Measurements from ENCODE around the gene GABRB2.
"Not testable (repeated sequence)": the region's sequence is repeated elsewhere in the genome, so short reads cannot be mapped to it uniquely, and the experiment has no call there.

GABRB2 gene
- 0 reads per million in 2 donors for total RNA-seq

DNA sequence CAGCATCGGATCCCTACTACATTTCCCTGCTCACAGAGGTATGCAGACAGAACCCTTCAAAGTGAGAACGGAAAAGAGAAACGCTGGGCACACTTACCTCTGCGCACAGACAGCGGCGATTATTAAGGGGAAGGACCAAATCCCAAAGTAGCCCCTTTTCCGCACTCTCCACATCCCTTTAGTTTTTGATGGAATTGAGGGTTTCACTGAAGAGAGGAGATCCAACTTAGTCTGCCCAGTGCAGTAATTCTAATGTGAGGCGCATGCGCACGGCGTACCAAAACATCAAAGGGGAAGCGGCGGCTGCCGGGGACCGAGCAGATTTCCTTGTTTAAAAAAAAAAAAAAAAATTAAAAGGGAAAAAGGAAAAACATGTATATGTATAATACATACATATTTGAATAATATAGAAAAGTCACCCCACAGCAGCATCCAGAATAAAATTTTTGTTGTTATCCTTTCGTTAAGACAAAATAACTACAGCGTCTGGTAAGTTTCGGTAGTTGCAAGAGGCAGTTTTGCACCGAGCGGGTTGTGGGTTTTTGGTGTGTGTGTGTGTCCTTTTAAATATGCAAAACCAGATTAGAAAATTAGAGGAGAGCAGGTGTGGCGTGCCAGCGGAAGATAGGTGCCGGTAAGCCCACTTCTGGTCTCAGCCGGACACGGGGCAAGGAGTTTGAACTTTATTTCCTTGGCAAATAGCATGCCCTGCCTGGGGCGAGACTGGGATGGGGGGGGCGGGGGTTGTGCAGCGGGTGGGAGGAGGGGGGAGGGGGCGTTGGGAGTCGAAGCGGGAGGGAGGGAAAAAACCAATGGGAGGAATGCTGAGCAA is at the start of gene GABRB2:
Gene GABRB2, minus strand, starts transcription at position 256 of the 832 bp plus-strand sequence. Its CDS starts 82 bp downstream, at position 174.
- no peak for DNase-seq

DNA sequence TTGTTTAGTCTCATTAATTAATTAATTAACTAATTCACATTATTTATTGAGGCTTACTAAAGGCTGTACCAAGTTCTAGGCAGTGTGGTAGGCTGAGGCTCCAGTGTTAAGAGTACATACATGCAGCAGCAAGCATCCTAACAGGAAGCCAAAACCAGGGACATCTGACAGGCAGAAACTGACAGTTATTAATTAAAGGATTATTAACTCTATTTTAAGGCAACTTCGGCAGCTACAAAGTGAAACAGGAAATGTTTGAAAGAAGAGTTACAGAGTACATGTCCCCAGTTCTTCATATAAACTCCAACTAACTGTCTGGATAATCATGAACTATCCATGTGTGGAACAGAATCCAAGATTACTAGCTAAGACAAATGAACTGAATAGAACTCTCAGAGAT is 39.3 kb upstream of the GABRB2 start:
- DNase-seq, result no peak

DNA sequence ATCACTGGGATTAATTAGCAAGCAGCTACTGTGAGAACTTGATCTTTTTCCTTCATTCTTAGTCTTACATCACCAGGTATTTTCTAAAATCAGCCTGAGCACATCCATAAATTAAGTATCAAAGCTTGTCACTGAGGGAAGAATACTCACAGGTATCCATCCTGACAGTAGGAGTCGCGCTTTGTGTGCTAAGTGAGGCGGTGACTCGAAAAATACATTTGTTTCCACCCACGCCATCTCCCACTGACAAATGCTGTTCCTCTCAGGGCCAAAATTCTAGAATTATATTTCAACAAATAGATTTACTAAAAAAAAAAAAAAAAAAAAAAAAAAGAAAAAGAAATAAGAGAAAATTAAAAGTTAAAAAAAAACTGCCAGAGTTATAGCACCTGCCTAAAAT is 34.1 kb upstream of the GABRB2 start:
- DNase-seq, result no peak

DNA sequence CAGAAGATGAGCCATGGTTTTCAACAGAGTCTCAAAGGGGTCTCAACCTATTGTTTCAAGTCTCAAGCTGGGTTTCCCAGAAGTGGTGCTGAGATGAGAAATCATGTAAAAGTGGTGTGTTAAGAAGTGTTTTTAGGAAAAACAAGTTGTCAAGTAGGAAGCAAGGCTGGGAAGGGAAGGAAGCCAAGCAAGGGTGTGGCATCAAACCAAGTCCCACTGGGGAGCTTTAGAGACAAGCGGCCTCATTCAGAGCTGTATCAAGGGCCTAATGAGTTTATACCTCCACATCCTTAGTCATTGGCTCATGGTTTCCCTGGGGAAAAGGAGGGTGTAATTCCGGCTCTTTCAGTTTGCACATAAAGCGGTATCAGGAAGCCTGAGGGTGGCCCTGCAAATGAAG is 26.4 kb upstream of the GABRB2 start:
- DNase-seq, result no peak

DNA sequence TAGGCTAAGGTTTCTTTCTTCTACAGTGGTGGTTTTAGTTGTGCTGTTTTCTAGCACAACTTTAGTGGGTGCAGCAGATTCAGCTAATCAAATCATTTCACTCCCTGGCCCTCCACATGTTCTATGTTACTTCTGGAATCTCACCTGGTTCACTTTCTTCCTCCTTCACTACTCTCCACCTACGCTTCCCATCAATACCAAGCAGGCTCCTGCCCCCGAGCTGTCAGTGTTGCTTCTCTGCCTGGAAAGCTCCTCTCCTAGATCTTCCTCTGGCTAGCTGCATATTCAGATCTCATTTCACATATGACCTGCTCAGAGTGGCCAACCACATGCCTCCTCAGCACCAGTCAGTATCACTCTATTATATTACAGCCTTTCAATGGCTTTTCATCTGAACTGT is 19.6 kb upstream of the GABRB2 start:
- no peak for DNase-seq

- DNase-seq, result no peak
These were observed 15.9 kb upstream of the GABRB2 start for GRCh38 chr5:161562446-161562845.

DNA sequence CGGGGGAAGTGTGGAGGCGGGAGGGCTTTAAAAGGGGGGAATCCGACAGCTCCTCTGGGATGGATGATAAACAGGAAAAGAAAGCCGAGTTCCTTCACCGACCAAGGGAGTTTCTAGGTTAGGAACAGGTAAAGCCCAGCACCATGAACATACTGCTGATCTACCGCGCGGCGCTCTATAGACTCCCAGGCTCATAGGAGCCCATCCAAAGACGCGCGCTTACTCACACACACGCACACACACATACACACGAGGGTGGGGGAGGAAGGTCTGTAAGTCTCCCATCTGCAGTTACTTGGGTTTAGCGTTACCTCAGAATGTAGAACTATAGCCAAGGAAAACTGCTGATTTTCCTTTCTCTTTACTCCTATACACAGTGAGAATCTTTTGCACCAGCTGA is 2.6 kb upstream of the GABRB2 start:
- DNase-seq, result no peak

- DNase-seq, result no peak
These were observed 2.1 kb upstream of the GABRB2 start for GRCh38 chr5:161548487-161549094.

GRCh38 chr5:161547738-161548486 is 1.4 kb upstream of the GABRB2 start:
- DNase-seq, result no peak

- no peak for DNase-seq
These were observed 847 bp upstream of the GABRB2 start for GRCh38 chr5:161547406-161547737.

- no peak for DNase-seq
These were observed 443 bp downstream of the GABRB2 start for GRCh38 chr5:161546095-161546469.

- no peak for DNase-seq
These were observed 1.0 kb downstream of the GABRB2 start for GRCh38 chr5:161545344-161546094.

- no peak for DNase-seq
These were observed 2.2 kb downstream of the GABRB2 start for GRCh38 chr5:161544350-161544765.

GRCh38 chr5:161539016-161539415 is 7.5 kb downstream of the GABRB2 start:
- no peak for DNase-seq

DNA sequence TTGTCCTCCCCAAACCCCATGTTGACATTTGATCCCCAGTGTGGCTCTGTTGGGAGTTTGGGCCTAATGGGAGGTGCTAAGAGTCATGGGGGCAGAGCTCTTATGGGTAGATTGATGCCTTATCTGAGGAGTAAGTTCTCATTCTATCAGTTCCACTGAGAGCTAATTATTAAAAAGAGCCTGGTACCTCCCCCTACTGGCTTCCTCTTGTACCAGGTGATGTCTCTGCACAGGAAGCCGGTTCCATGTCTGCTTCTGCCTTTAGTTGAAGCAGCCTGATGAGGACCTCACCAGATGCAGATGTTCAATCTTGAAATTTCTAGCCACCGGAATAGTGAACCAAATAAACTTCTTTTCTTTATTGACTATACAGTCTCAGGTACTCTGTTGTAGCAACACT is 10.8 kb downstream of the GABRB2 start:
- no peak for DNase-seq

DNA sequence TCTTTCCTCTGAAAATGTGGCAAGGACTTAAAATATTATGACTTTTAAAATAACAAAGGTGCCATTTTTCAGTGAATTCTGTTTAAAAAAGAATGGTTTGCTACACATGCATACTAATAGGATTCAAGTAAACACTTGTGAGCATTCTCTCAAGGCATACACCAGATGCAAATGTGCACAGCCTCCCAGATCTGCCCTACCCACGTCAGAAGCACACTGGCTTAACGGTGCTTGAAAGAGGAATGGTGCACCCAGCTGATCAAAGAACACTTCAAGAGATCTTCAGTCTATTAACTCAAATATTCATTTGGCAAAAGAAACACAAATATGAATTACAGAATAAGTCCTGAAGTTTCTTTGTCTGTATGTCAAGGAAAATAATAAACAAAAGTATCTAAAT is 15.8 kb downstream of the GABRB2 start:
- no peak for DNase-seq

GRCh38 chr5:161513942-161514341 is 32.6 kb downstream of the GABRB2 start:
- DNase-seq, result no peak

DNA sequence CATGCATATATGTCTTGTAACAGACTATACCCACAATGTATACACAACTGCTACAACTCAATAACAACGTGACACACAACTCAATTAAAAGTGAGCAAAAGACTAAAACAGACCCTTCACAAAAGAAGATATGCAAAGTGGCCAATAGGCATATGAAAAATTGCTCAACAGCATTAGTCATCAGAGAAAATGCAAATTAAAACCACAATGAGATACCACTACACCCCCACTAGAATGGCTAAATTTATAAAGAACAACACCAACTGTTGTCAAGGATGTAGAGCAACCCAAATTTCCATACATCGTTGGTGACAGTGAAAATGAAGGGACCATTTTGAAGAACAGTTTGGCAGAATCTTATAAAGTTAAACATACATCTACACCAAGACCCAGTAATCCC is 38.9 kb downstream of the GABRB2 start:
- DNase-seq, result no peak

- DNase-seq, result not testable (repeated sequence)
These were observed 41.4 kb downstream of the GABRB2 start for GRCh38 chr5:161505160-161505559.

DNA sequence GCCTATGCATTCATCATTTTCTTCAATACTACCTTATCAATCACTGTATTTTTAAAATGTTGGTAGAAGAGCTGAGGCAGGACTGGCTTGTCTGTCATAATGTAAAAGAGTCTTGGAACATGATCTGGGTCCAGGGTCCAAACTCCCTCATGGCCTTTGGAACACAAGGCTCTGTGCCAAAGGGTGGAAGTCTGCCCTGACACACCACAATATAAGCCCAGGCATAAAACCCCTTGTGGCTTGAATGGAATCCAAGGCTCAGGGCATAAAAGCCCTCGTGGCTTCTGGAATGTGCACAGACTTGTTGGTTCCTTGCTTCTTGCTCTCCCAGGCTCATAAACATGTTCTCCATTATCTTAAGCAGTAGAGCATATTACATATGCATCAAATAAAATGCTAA is 48.0 kb downstream of the GABRB2 start:
- no peak for DNase-seq

- DNase-seq, result no peak
These were observed 62.8 kb downstream of the GABRB2 start for GRCh38 chr5:161483721-161484120.

DNA sequence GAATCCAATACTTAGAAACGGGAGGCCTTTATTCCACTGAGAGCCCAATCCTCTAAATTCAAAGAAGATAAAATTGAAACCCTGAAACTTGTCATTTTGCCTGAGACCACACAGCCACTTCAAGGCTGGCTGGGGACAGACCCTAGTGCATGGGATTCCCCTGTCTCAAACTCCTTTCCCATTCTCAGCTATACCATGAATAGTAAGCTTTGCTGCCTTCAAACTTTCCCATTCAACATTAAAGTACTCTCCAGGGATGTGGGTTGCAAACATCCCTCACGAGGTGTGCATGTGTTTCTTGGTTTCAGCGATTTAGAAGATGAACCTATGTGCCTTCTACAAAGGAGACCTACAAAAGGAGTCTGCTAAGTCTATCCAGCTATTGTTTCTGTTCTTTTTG is 64.6 kb downstream of the GABRB2 start:
- DNase-seq, result no peak
